IMR-90 (cell line): Measurements from ENCODE around the gene TM2D1. TPM values are rescaled to one million over a fixed set of nuclear protein-coding genes. Genes with fewer than 3 reads are reported as not detected.
"Not testable (repeated sequence)": the region's sequence is repeated elsewhere in the genome, so short reads cannot be mapped to it uniquely, and the experiment has no call there.

Experiments used
- ATAC-seq: fragments of 200-7000 bp; cut with Tn5 transposase; 2 replicates; pipeline ENCODE4 v1.9.1; 2020; ENCODE audit warnings: low read depth, mild to moderate bottlenecking, moderate library complexity
- BruUV-seq: library from RNA; stranded (reverse); fragments of 400-500 nt; replicated peaks from 2 replicates; lab custom pipeline; 2021; lab: Mats Ljungman, UMichigan
- CTCF ChIA-PET: fragments of 300-600 bp; formaldehyde crosslinking; extraction: SDS; loops from one replicate; lab custom pipeline; 2021; ENCODE audit warnings: antibody characterized with exemption; lab: Yijun Ruan, JAX
- POLR2A ChIA-PET: fragments of 300-600 bp; sonication (Branson Sonifier 250); formaldehyde crosslinking; loops from one replicate; lab custom pipeline; 2022; ENCODE audit warnings: antibody characterized with exemption; ENCODE audit not compliant: unreplicated experiment; lab: Charles Lee
- DNase-seq: peaks from one replicate; pipeline ENCODE4 v3.0.0; 2013
- H2AFZ ChIP-seq: replicated peaks from 2 replicates; pipeline ENCODE3; 2013; ENCODE audit warnings: low read length, mild to moderate bottlenecking; ENCODE audit not compliant: poor library complexity
- H2AK5ac ChIP-seq: 2 replicates; pipeline ENCODE4 v1.6.1; 2013; ENCODE audit warnings: low read depth, low read length, inconsistent platforms
- H2AK9ac ChIP-seq: replicated peaks from 2 replicates; pipeline ENCODE3; 2013; ENCODE audit warnings: mild to moderate bottlenecking, low read depth, low read length, moderate library complexity; ENCODE audit not compliant: poor library complexity
- H2BK120ac ChIP-seq: 2 replicates; pipeline ENCODE4 v1.6.1; 2013; ENCODE audit warnings: low read depth, low read length, inconsistent platforms
- H2BK15ac ChIP-seq: 3 replicates; pipeline ENCODE4 v1.6.1; 2013; ENCODE audit warnings: low read depth, low read length, inconsistent platforms
- H2BK20ac ChIP-seq: 2 replicates; pipeline ENCODE4 v1.6.1; 2013; ENCODE audit warnings: low read depth, mild to moderate bottlenecking, inconsistent platforms, low read length, moderate library complexity
- H2BK5ac ChIP-seq: 2 replicates; pipeline ENCODE4 v1.6.1; 2013; ENCODE audit warnings: mild to moderate bottlenecking, low read depth, low read length, inconsistent platforms; ENCODE audit not compliant: poor library complexity, severe bottlenecking
- H3K14ac ChIP-seq: replicated peaks from 2 replicates; pipeline ENCODE4 v1.6.1; 2013; ENCODE audit warnings: low read depth, low read length, inconsistent platforms
- H3K18ac ChIP-seq: 2 replicates; pipeline ENCODE4 v1.6.1; 2013; ENCODE audit warnings: low read depth, low read length, control low read depth
- H3K23ac ChIP-seq: 2 replicates; pipeline ENCODE4 v1.6.1; 2013; ENCODE audit warnings: low read depth, low read length, inconsistent platforms
- H3K27ac ChIP-seq: 2 replicates; pipeline ENCODE4 v1.5.1; 2013; ENCODE audit warnings: mild to moderate bottlenecking, control low read depth, low read length; ENCODE audit not compliant: insufficient read depth
- H3K27me3 ChIP-seq: 2 replicates; pipeline ENCODE4 v1.6.1; 2013; ENCODE audit warnings: low read length; ENCODE audit not compliant: control insufficient read depth, insufficient read depth
- H3K36me3 ChIP-seq: 2 replicates; pipeline ENCODE4 v1.6.1; 2013; ENCODE audit warnings: low read length, mixed read lengths; ENCODE audit not compliant: control insufficient read depth, insufficient read depth
- H3K4ac ChIP-seq: 2 replicates; pipeline ENCODE4 v1.6.1; 2013; ENCODE audit warnings: low read depth, low read length, inconsistent platforms
- H3K4me1 ChIP-seq: 2 replicates; pipeline ENCODE4 v1.6.1; 2013; ENCODE audit warnings: low read length, mixed read lengths; ENCODE audit not compliant: control insufficient read depth, insufficient read depth
- H3K4me2 ChIP-seq: 2 replicates; pipeline ENCODE4 v1.6.1; 2013; ENCODE audit warnings: low read depth, mild to moderate bottlenecking, control low read depth, low read length, moderate library complexity
- H3K4me3 ChIP-seq: 2 replicates; pipeline ENCODE4 v1.5.1; 2013; ENCODE audit warnings: low read depth, mild to moderate bottlenecking, control low read depth, low read length, moderate library complexity; ENCODE audit not compliant: insufficient read depth
- H3K56ac ChIP-seq: 2 replicates; pipeline ENCODE4 v1.6.1; 2013; ENCODE audit warnings: low read length, inconsistent platforms; ENCODE audit not compliant: insufficient read depth; ENCODE audit errors: extremely low read depth
- H3K79me1 ChIP-seq, 2 experiments: 2 replicates each; pipeline ENCODE4 v1.6.1; 2013; ENCODE audit warnings: low read length in 2 of 2, inconsistent platforms in 1 of 2, low read depth in 1 of 2
- H3K9ac ChIP-seq: 2 replicates; pipeline ENCODE4 v1.6.1; 2013; ENCODE audit warnings: low read depth, low read length, control low read depth
- H3K9me1 ChIP-seq: 2 replicates; pipeline ENCODE4 v1.6.1; 2013; ENCODE audit warnings: low read length, inconsistent platforms; ENCODE audit not compliant: insufficient read depth
- H3K9me3 ChIP-seq: 2 replicates; pipeline ENCODE4 v1.6.1; 2013; ENCODE audit warnings: low read length; ENCODE audit not compliant: control insufficient read depth, insufficient read depth
- H4K20me1 ChIP-seq: 2 replicates; pipeline ENCODE4 v1.6.1; 2013; ENCODE audit warnings: low read length, inconsistent platforms; ENCODE audit not compliant: insufficient read depth
- H4K5ac ChIP-seq: 2 replicates; pipeline ENCODE4 v1.6.1; 2013; ENCODE audit warnings: mild to moderate bottlenecking, low read depth, low read length, control low read depth
- H4K8ac ChIP-seq, 2 experiments: 2 replicates each; pipeline ENCODE4 v1.6.1; 2013; ENCODE audit warnings: low read depth in 2 of 2, low read length in 2 of 2, control low read depth in 1 of 2, inconsistent platforms in 1 of 2
- H4K91ac ChIP-seq: 2 replicates; pipeline ENCODE4 v1.6.1; 2013; ENCODE audit warnings: low read depth, low read length, inconsistent platforms; ENCODE audit not compliant: insufficient read depth
- WGBS, 2 experiments: methylation state at CpG; one replicate each; pipeline versions ENCODE4 v1.1.5 to v1.1.7; 2013; ENCODE audit warnings: missing lambda C conversion rate in 2 of 2; ENCODE audit not compliant: insufficient read length in 1 of 2; ENCODE audit errors: extremely low coverage in 2 of 2; 5-methylcytosine and 5-hydroxymethylcytosine counted together
- dilution Hi-C: fragments of 300-500 bp; cut with HindIII; formaldehyde crosslinking; loops from one replicate; pipeline ENCODE4 v1.14.3; 2018; ENCODE audit warnings: low sequenced_read_pairs; ENCODE audit not compliant: unreplicated experiment
- in situ Hi-C: fragments of 300-500 bp; cut with MboI; formaldehyde crosslinking; loops from 3 replicates; pipeline ENCODE4 v1.14.3; 2019; ENCODE audit warnings: low sequenced_read_pairs, inconsistent platforms, mixed read lengths
- intact Hi-C: fragments of 100-400 bp; cut with micrococcal nuclease; formaldehyde crosslinking; loops from 2 replicates; pipeline ENCODE4 v1.10.0; 2022
- polyA plus RNA-seq, 3 experiments: library from polyadenylated mRNA; depleted of rRNA; stranded (reverse); fragments of >200 nt; gene quantifications; 2 replicates each; pipeline ENCODE4 v1.2.3, GENCODE V29; 2012; ENCODE audit warnings: low replicate concordance in 1 of 3
- total RNA-seq: library from RNA; depleted of rRNA; stranded (reverse); fragments of >200 nt; gene quantifications from 2 replicates; pipeline ENCODE4 v1.2.3, GENCODE V29; 2012

Gene TM2D1
- total and polyA plus RNA-seq, 2 of the 4 experiments (the other 2 are of a cell fraction), result 14.3 to 32.7 TPM

DNA sequence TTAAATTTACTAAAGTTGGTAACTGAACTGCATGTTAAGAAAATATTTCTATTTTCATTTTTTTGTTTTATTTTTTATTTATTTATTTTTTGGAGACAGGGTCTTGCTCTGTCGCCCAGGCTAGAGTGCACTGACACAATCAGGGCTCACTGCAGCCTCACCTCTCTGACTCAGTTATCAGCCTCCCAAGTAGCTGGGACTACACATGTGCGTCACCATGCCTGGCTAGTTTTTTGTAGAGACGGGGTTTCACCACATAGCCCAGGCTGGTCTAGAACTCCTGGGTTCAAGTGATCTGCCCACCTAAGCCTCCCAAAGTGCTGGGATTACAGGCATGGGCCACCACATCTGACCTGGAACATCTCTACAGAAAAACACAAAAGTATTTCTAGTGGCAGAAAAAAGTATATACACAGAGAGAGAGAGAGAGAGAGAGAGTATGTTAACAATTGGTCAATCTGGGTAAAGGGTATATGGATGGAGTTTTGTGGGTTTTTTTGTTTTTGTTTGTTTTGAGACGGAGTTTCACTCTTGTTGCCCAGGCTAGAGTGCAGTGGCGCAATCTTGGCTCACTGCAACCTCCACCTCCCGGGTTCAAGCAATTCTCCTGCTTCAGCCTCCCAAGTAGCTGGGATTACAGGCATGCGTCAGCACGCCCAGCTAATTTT lies 5.8 kb downstream of the TM2D1 start:
- H3K27me3 ChIP-seq, H3K4ac ChIP-seq, H2AFZ ChIP-seq, H3K4me1 ChIP-seq, intact Hi-C loops, H3K9me1 ChIP-seq, H3K9ac ChIP-seq, H4K5ac ChIP-seq, H2AK9ac ChIP-seq, H2AK5ac ChIP-seq, H3K18ac ChIP-seq, H3K4me3 ChIP-seq, ATAC-seq, DNase-seq, H4K91ac ChIP-seq, in situ Hi-C loops, H2BK120ac ChIP-seq, H2BK5ac ChIP-seq, H4K8ac ChIP-seq, dilution Hi-C loops, H3K14ac ChIP-seq, H4K20me1 ChIP-seq, H3K9me3 ChIP-seq, H3K4me2 ChIP-seq, H2BK20ac ChIP-seq, H3K23ac ChIP-seq, H2BK15ac ChIP-seq, POLR2A ChIA-PET, H3K56ac ChIP-seq, H3K27ac ChIP-seq, CTCF ChIA-PET, BruUV-seq: not testable (repeated sequence)
- peaks cover 13% of the 10 kb centered on the region for H3K36me3 ChIP-seq
- peaks cover 11 to 36% of the 10 kb centered on the region in 2 experiments for H3K79me1 ChIP-seq
- 100% methylated on average over 1 of the region's 8 CpGs; no CpG with 5 or more reads in 1 of the 2 experiments for WGBS, 2 experiments
